ENCODE results near the gene CTU2. TPM values are rescaled to one million over a fixed set of nuclear protein-coding genes. Genes with fewer than 3 reads are reported as not detected.
A peak's percentile ranks its signal among the peaks of the same experiment; 100 is the strongest.

Gene CTU2
- polyA plus RNA-seq, 1 of the 3 experiments (the other 2 are of a cell fraction) = 16.2 TPM

DNA sequence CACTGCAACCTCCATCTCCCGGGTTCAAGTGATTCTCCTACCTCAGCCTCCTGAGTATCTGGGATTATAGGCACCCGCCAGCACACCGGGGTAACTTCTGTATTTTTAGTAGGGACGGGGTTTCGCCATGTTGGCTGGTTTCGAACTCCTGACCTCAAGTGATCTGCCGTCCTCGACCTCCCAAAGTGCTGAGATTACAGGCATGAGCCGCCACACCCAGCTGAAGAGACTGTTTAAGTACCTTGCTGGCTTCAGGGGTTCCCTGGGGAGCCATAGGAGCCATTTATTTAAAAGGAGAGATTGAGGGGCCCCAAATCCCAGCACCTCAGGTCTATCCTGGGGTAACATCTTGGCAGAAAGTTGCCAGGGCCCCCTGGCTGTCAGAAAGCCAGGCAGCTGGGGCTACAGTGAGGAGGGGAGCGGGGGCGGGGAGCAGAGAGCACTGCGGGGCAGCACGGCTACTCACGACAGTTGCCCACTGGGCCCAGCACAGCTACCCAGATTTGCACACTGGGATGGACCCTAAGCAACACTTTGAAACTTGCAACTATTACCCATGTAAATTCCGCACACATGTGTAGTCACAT is 21.6 kb upstream of the CTU2 start:
- Histone ChIP-seq H3K36me3 (replicated peaks in 1 of 2; ENCODE audit: control insufficient read depth in 1 of 2, insufficient read depth in 2 of 2, low read length in 1 of 2) (no peaks in the 10 kb centered on the region), H2AFZ (ENCODE audit: low read depth) (0 out of 2 replicates have a peak overlapping the region, but pooled peaks have one; percentile 51), H3K27ac (ENCODE audit: low read depth in 2 of 2, low read length in 1 of 2) (no peak overlapping the region), H3K9me2 (no peaks in the 10 kb centered on the region), H3K4me2 (0 out of 2 replicates have a peak overlapping the region, but pooled peaks have one; percentile 98), H3K4me3 (ENCODE audit: low read depth in 2 of 2, low read length in 1 of 2) (no peak overlapping the region), H3K4me1 (ENCODE audit: control insufficient read depth in 1 of 2, insufficient read depth in 2 of 2, low read depth in 1 of 2, low read length in 1 of 2) (peaks cover 5 to 12% of the 10 kb centered on the region in 2 experiments; a peak in 2 of 4 replicates), H3K9me3 (no peaks in the 10 kb centered on the region), H3K9ac (no peak overlapping the region), H3K27me3 (ENCODE audit: insufficient read depth) (no peaks in the 10 kb centered on the region; the same call in 1 of the 2 replicates), H4K20me1 (ENCODE audit: insufficient read depth) (no peaks in the 10 kb centered on the region), H3F3A (replicated peaks; ENCODE audit: insufficient read depth) (peaks cover 5% of the 10 kb centered on the region), H3K79me2 (ENCODE audit: insufficient read depth) (no peaks in the 10 kb centered on the region)
- WGBS (ENCODE audit: low lambda C conversion rate) = 76% methylated on average over 10 of the region's 15 CpGs
- ChIA-PET CTCF (interaction anchor here (1.0 to 1.9 kb wide), 7 partner anchors 9 to 53 kb away, joined by 3 to 12 read pairs (median 4); no protein-coding TSS in a partner anchor), POLR2A (no interaction called here)
- DNase-seq = peak; percentile 39
- TF ChIP-seq FOSL2 (IDR thresholded peaks at IDR 0.05; ENCODE audit: borderline replicate concordance, low read depth) (no peak), MEF2A (IDR thresholded peaks at IDR 0.05; ENCODE audit: borderline replicate concordance, low read depth) (no peak), TEAD4 (IDR thresholded peaks at IDR 0.05; ENCODE audit: borderline replicate concordance, insufficient read depth) (no peak), TCF12 (IDR thresholded peaks at IDR 0.05) (no peak), RAD21 (IDR thresholded peaks at IDR 0.05; ENCODE audit: low read length) (no peak), GABPA (IDR thresholded peaks at IDR 0.05; ENCODE audit: low read depth) (no peak), NRF1 (IDR thresholded peaks at IDR 0.05; ENCODE audit: low read depth, low read length) (no peak), FOXJ3 (CRISPR knock-in tag; IDR thresholded peaks at IDR 0.05) (no peak), ELF1 (IDR thresholded peaks at IDR 0.05) (no peak), EP300 (IDR thresholded peaks at IDR 0.05; ENCODE audit: borderline replicate concordance in 1 of 2, low read depth in 1 of 2, low read length in 1 of 2) (no peak), YY1 (IDR thresholded peaks at IDR 0.05; ENCODE audit: low read depth) (no peak)
- TF ChIP-seq, protein P1, sequence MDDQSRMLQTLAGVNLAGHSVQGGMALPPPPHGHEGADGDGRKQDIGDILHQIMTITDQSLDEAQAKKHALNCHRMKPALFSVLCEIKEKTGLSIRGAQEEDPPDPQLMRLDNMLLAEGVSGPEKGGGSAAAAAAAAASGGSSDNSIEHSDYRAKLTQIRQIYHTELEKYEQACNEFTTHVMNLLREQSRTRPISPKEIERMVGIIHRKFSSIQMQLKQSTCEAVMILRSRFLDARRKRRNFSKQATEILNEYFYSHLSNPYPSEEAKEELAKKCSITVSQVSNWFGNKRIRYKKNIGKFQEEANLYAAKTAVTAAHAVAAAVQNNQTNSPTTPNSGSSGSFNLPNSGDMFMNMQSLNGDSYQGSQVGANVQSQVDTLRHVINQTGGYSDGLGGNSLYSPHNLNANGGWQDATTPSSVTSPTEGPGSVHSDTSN (IDR thresholded peaks at IDR 0.05) = no peak

DNA sequence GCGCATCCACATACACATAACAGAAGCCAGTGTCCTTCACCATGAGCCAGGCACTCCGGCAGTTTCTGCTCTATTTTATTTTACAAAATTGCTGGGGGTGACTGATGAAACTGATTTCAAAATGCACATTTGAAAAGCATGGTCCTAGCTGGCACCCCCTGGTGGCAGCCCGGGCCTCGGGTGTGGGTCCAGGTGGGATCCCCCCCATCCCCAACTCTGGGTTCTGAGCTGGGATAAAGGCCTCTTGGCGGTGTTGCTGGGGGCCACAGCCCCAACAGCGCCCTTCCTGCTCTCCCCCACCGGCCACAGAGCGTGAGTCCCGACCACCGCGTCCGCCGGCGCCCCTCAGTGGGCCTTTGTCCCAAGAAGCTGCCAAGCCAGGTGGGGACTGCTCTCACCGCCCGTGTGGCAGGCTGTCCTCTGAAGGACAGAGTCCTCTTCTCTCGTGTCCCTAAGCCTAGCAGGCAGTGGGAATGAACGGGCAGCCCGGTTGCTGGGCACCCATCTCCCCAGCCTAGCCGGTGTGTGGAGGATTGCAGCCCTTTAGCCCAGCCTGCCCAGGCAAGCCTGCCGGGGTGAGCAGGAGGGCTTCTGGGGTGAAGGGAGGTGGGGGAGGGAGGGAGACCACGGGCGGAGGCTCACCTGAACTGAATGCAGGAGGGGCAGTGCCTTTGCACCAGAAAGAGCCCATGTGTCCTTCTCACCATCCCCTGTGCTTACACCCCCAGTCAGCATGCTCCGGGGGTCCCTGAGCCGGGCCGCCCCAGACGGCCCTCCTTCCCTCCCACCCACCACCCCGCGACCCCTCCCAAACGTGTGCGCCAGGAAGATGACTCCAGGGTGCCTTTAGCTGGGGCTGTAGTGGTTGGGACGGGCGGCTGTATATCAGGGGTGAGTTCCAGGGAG is 20.9 kb upstream of the CTU2 start:
- Histone ChIP-seq H3K4me2 (peak overlapping the region; percentile 98), H2AFZ (ENCODE audit: low read depth) (0 out of 2 replicates have a peak overlapping the region, but pooled peaks have one; percentile 74), H3K9me3 (no peaks in the 10 kb centered on the region), H3K9ac (no peak overlapping the region), H3K27ac (ENCODE audit: low read depth in 2 of 2, low read length in 1 of 2) (no peak overlapping the region), H3K4me1 (ENCODE audit: control insufficient read depth in 1 of 2, insufficient read depth in 2 of 2, low read depth in 1 of 2, low read length in 1 of 2) (peaks cover 5 to 12% of the 10 kb centered on the region in 2 experiments; a peak in 2 of 4 replicates), H3F3A (replicated peaks; ENCODE audit: insufficient read depth) (peaks cover 5% of the 10 kb centered on the region), H3K36me3 (replicated peaks in 1 of 2; ENCODE audit: control insufficient read depth in 1 of 2, insufficient read depth in 2 of 2, low read length in 1 of 2) (no peaks in the 10 kb centered on the region), H3K9me2 (no peaks in the 10 kb centered on the region), H3K79me2 (ENCODE audit: insufficient read depth) (no peaks in the 10 kb centered on the region), H4K20me1 (ENCODE audit: insufficient read depth) (no peaks in the 10 kb centered on the region), H3K27me3 (ENCODE audit: insufficient read depth) (no peaks in the 10 kb centered on the region; the same call in 1 of the 2 replicates), H3K4me3 (ENCODE audit: low read depth in 2 of 2, low read length in 1 of 2) (peak overlapping the region; percentile 51 to 73)
- WGBS (ENCODE audit: low lambda C conversion rate) = 15% methylated on average over 17 of the region's 33 CpGs
- TF ChIP-seq TAF1 (IDR thresholded peaks at IDR 0.05; ENCODE audit: borderline replicate concordance, low read depth, low read length) (no peak), TEAD4 (IDR thresholded peaks at IDR 0.05; ENCODE audit: borderline replicate concordance, insufficient read depth) (no peak), RXRA (IDR thresholded peaks at IDR 0.05; ENCODE audit: borderline replicate concordance, low read depth) (no peak), FOXM1 (IDR thresholded peaks at IDR 0.05; ENCODE audit: low read depth) (no peak)
- TF ChIP-seq, protein P2, sequence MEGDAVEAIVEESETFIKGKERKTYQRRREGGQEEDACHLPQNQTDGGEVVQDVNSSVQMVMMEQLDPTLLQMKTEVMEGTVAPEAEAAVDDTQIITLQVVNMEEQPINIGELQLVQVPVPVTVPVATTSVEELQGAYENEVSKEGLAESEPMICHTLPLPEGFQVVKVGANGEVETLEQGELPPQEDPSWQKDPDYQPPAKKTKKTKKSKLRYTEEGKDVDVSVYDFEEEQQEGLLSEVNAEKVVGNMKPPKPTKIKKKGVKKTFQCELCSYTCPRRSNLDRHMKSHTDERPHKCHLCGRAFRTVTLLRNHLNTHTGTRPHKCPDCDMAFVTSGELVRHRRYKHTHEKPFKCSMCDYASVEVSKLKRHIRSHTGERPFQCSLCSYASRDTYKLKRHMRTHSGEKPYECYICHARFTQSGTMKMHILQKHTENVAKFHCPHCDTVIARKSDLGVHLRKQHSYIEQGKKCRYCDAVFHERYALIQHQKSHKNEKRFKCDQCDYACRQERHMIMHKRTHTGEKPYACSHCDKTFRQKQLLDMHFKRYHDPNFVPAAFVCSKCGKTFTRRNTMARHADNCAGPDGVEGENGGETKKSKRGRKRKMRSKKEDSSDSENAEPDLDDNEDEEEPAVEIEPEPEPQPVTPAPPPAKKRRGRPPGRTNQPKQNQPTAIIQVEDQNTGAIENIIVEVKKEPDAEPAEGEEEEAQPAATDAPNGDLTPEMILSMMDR (IDR thresholded peaks at IDR 0.05) = peak; percentile 78
- TF ChIP-seq, protein P3, sequence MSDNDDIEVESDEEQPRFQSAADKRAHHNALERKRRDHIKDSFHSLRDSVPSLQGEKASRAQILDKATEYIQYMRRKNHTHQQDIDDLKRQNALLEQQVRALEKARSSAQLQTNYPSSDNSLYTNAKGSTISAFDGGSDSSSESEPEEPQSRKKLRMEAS (IDR thresholded peaks at IDR 0.05; ENCODE audit: low read depth) = peak; percentile 21; the same call in 1 of the 2 replicates
- CTCF ChIA-PET = interaction anchor here (0.6 to 1.9 kb wide), 9 partner anchors 10 to 52 kb away, joined by 3 to 12 read pairs (median 3); no protein-coding TSS in a partner anchor
- DNase-seq = peak; percentile 79
- POLR2A ChIA-PET = no interaction called here
